Large intestine (tissue), 3 donors: Measurements from ENCODE around the gene GAA. TPM values are rescaled to one million over a fixed set of nuclear protein-coding genes. Genes with fewer than 3 reads are reported as not detected.

Experiments used
- DNase-seq, 2 donors: peaks; one replicate each; pipeline versions ENCODE4 v3.0.0 to v3.0.0-alpha.2; 2013
- H3K27ac ChIP-seq: one replicate; pipeline ENCODE4 v1.5.1; 2013; ENCODE audit warnings: low read length
- H3K27me3 ChIP-seq: 2 replicates; pipeline ENCODE4 v1.6.1; 2013; ENCODE audit warnings: low read length; ENCODE audit not compliant: control insufficient read depth, insufficient read depth
- H3K36me3 ChIP-seq: 2 replicates; pipeline ENCODE4 v1.6.1; 2013; ENCODE audit warnings: low read length; ENCODE audit not compliant: control insufficient read depth, insufficient read depth
- H3K4me1 ChIP-seq: one replicate; pipeline ENCODE4 v1.6.1; 2013; ENCODE audit warnings: low read length; ENCODE audit not compliant: control insufficient read depth, insufficient read depth
- H3K4me3 ChIP-seq: one replicate; pipeline ENCODE4 v1.5.1; 2013; ENCODE audit warnings: low read length
- H3K9me3 ChIP-seq: one replicate; pipeline ENCODE4 v1.6.1; 2013; ENCODE audit warnings: mild to moderate bottlenecking, low read depth, low read length, moderate library complexity; ENCODE audit not compliant: control insufficient read depth
- WGBS: methylation state at CpG from one replicate; pipeline ENCODE4 v1.1.5; 2013; ENCODE audit warnings: low lambda C conversion rate; ENCODE audit not compliant: insufficient coverage; 5-methylcytosine and 5-hydroxymethylcytosine counted together
- polyA plus RNA-seq: library from polyadenylated mRNA; unstranded; fragments of 120-200 nt; gene quantifications from one replicate; pipeline ENCODE4 v1.2.1, GENCODE V29; 2013

The GAA gene
- polyA plus RNA-seq, 1 donor: 50.0 TPM

DNA sequence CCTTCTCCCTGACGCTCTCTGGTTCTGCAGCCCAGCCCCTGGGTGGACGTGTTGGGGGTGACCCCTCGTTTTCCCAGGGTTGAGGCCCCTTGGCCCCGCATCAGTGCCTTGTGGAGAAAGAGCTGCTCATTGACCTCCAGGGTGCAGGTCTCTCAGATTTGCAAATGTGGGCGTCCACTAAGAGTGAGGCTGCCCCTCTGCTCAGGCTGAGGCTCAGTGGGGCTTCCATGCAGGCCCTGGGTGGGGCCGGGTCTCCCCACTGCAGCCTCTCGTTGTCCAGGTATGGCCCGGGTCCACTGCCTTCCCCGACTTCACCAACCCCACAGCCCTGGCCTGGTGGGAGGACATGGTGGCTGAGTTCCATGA lies 9.0 kb downstream of the GAA start:
- H3K36me3 ChIP-seq: no peaks in the 10 kb centered on the region
- H3K27me3 ChIP-seq: no peaks in the 10 kb centered on the region
- WGBS: no CpG with 5 or more reads among the region's 9 CpGs
- peaks cover 2% of the 10 kb centered on the region for H3K4me1 ChIP-seq
- H3K4me3 ChIP-seq: no peak overlapping the region
- no peak for DNase-seq
- no peaks in the 10 kb centered on the region for H3K9me3 ChIP-seq
- H3K27ac ChIP-seq: no peak overlapping the region

GRCh38 chr17:80110927-80111701 lies 9.7 kb downstream of the GAA start:
- no peak overlapping the region for H3K27ac ChIP-seq
- no peaks in the 10 kb centered on the region for H3K27me3 ChIP-seq
- H3K9me3 ChIP-seq: no peaks in the 10 kb centered on the region
- WGBS: no CpG with 5 or more reads among the region's 21 CpGs
- DNase-seq: no peak
- peaks cover 2% of the 10 kb centered on the region for H3K4me1 ChIP-seq
- no peak overlapping the region for H3K4me3 ChIP-seq
- H3K36me3 ChIP-seq: no peaks in the 10 kb centered on the region

- no CpG with 5 or more reads among the region's 26 CpGs for WGBS
- no peak for DNase-seq
- Histone ChIP-seq H3K27ac (no peak overlapping the region), H3K9me3 (no peaks in the 10 kb centered on the region), H3K4me3 (no peak overlapping the region), H3K36me3 (no peaks in the 10 kb centered on the region), H3K4me1 (no peaks in the 10 kb centered on the region), H3K27me3 (no peaks in the 10 kb centered on the region)
These were observed 10.5 kb downstream of the GAA start for GRCh38 chr17:80111702-80112470.

DNA sequence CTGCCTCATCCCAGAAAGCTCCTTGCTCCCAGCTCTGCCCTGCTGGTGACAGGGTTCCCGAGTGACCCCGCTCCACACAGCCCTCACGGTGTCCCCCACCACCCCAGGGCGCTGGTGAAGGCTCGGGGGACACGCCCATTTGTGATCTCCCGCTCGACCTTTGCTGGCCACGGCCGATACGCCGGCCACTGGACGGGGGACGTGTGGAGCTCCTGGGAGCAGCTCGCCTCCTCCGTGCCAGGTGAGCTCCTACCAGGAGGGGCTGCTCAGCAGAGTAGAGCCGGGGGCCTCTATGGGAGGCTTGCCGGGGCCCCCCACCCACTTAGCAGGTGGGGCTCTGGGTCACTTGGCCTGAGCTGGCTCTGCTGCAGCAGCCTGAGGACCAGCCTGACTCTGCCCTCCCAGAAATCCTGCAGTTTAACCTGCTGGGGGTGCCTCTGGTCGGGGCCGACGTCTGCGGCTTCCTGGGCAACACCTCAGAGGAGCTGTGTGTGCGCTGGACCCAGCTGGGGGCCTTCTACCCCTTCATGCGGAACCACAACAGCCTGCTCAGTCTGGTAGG lies 11.2 kb downstream of the GAA start:
- H3K36me3 ChIP-seq: no peaks in the 10 kb centered on the region
- no peaks in the 10 kb centered on the region for H3K9me3 ChIP-seq
- WGBS: no CpG with 5 or more reads among the region's 24 CpGs
- no peaks in the 10 kb centered on the region for H3K4me1 ChIP-seq
- DNase-seq: no peak
- no peaks in the 10 kb centered on the region for H3K27me3 ChIP-seq
- no peak overlapping the region for H3K27ac ChIP-seq
- no peak overlapping the region for H3K4me3 ChIP-seq

- no peak for DNase-seq
- H3K36me3 ChIP-seq: peaks cover under 1% of the 10 kb centered on the region
These were observed 11.7 kb downstream of the GAA start for GRCh38 chr17:80113033-80113484.

GRCh38 chr17:80114758-80115157 lies 13.4 kb downstream of the GAA start:
- Histone ChIP-seq H3K4me3 (no peak overlapping the region), H3K36me3 (peaks cover 2% of the 10 kb centered on the region), H3K27ac (no peak overlapping the region), H3K27me3 (no peaks in the 10 kb centered on the region), H3K4me1 (no peaks in the 10 kb centered on the region), H3K9me3 (no peaks in the 10 kb centered on the region)
- 76% methylated on average over 2 of the region's 7 CpGs for WGBS
- DNase-seq: no peak

More at GRCh38 chr17:80113033-80113484, 11.7 kb downstream of the GAA start:
- H3K4me3 ChIP-seq: no peak overlapping the region
- H3K9me3 ChIP-seq: no peaks in the 10 kb centered on the region
- WGBS: no CpG with 5 or more reads among the region's 20 CpGs
- no peak overlapping the region for H3K27ac ChIP-seq
- no peaks in the 10 kb centered on the region for H3K27me3 ChIP-seq
- H3K4me1 ChIP-seq: no peaks in the 10 kb centered on the region

DNA sequence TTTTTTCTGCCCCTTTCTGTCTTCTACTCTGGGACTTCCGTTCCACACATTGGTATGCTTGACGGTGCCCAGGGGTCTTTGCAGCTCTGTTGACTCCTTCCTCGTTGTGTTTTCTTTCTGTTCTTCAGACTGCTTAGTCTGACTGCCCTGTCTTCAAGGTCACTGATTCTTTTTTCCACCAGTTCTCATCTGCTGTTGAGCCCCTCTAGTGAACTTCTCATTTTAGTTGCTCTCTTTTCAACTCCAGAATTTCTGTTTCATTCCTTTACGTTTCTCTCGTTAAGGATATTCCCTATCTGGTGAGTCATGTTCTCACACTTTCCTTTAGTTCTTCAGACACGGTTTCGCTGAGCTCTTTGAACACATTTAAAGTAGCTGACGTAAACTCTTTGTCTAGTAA lies 13.8 kb downstream of the GAA start:
- no peak overlapping the region for H3K27ac ChIP-seq
- no peaks in the 10 kb centered on the region for H3K9me3 ChIP-seq
- WGBS: 90% methylated on average over 4 of the region's 8 CpGs
- H3K27me3 ChIP-seq: no peaks in the 10 kb centered on the region
- no peak for DNase-seq
- H3K4me1 ChIP-seq: no peaks in the 10 kb centered on the region
- peaks cover 2% of the 10 kb centered on the region for H3K36me3 ChIP-seq
- H3K4me3 ChIP-seq: no peak overlapping the region

- Histone ChIP-seq H3K36me3 (peaks cover 2% of the 10 kb centered on the region), H3K27ac (no peak overlapping the region), H3K9me3 (no peaks in the 10 kb centered on the region), H3K4me3 (no peak overlapping the region), H3K27me3 (no peaks in the 10 kb centered on the region), H3K4me1 (no peaks in the 10 kb centered on the region)
- no peak for DNase-seq
- no CpG with 5 or more reads among the region's 16 CpGs for WGBS
These were observed 15.0 kb downstream of the GAA start for GRCh38 chr17:80116276-80116920.

- Histone ChIP-seq H3K4me1 (no peaks in the 10 kb centered on the region), H3K9me3 (no peaks in the 10 kb centered on the region), H3K27me3 (no peaks in the 10 kb centered on the region), H3K4me3 (no peak overlapping the region), H3K36me3 (peaks cover 2% of the 10 kb centered on the region), H3K27ac (no peak overlapping the region)
- WGBS: no CpG with 5 or more reads among the region's 13 CpGs
- DNase-seq: no peak
These were observed 15.6 kb downstream of the GAA start for GRCh38 chr17:80116921-80117380.
